Activated naive CD4-positive, alpha-beta T cell treated with Interleukin-2 at 50 U/mL for 16 hours (primary cell): ENCODE data around the gene COBLL1.

Experiments used
- DNase-seq: peaks from one replicate; pipeline ENCODE4 v3.0.0-alpha.2; 2020

The COBLL1 gene

GRCh38 chr2:164816046-164816445 is 25.6 kb downstream of the COBLL1 start:
- DNase-seq, result no peak

GRCh38 chr2:164815071-164815793 is 26.4 kb downstream of the COBLL1 start:
- no peak for DNase-seq

- DNase-seq, result no peak
Observed at GRCh38 chr2:164813535-164813934, 28.1 kb downstream of the COBLL1 start.

- no peak for DNase-seq
Observed at GRCh38 chr2:164812378-164812777, 29.2 kb downstream of the COBLL1 start.

GRCh38 chr2:164811819-164812218 is 29.8 kb downstream of the COBLL1 start:
- DNase-seq, result no peak

GRCh38 chr2:164810843-164811242 is 30.8 kb downstream of the COBLL1 start:
- DNase-seq, result no peak

- DNase-seq, result no peak
Observed at GRCh38 chr2:164808776-164809175, 32.8 kb downstream of the COBLL1 start.

- no peak for DNase-seq
Observed at GRCh38 chr2:164803776-164804466, 37.7 kb downstream of the COBLL1 start.

- DNase-seq, result no peak
Observed at GRCh38 chr2:164802095-164802707, 39.4 kb downstream of the COBLL1 start.

- DNase-seq, result no peak
Observed at GRCh38 chr2:164800572-164800971, 41.1 kb downstream of the COBLL1 start.

GRCh38 chr2:164797627-164798026 is 44.0 kb downstream of the COBLL1 start:
- no peak for DNase-seq

GRCh38 chr2:164796999-164797398 is 44.6 kb downstream of the COBLL1 start:
- DNase-seq, result no peak

GRCh38 chr2:164794432-164795231 is 47.0 kb downstream of the COBLL1 start:
- no peak for DNase-seq

GRCh38 chr2:164794016-164794415 is 47.6 kb downstream of the COBLL1 start:
- no peak for DNase-seq

- no peak for DNase-seq
Observed at GRCh38 chr2:164793529-164793928, 48.1 kb downstream of the COBLL1 start.

GRCh38 chr2:164792316-164793170 is 49.1 kb downstream of the COBLL1 start:
- no peak for DNase-seq

- no peak for DNase-seq
Observed at GRCh38 chr2:164789968-164790367, 51.7 kb downstream of the COBLL1 start.

- DNase-seq, result no peak
Observed at GRCh38 chr2:164786787-164787186, 54.8 kb downstream of the COBLL1 start.

- no peak for DNase-seq
Observed at GRCh38 chr2:164785457-164785856, 56.2 kb downstream of the COBLL1 start.

GRCh38 chr2:164784376-164784775 is 57.2 kb downstream of the COBLL1 start:
- no peak for DNase-seq

- DNase-seq, result no peak
Observed at GRCh38 chr2:164782323-164782722, 59.3 kb downstream of the COBLL1 start.

GRCh38 chr2:164781394-164781793 is 60.2 kb downstream of the COBLL1 start:
- no peak for DNase-seq
